Calu3 (cell line): ENCODE results near the gene DGKD. TPM values are rescaled to one million over a fixed set of nuclear protein-coding genes. Genes with fewer than 3 reads are reported as not detected.

Experiments
- BruUV-seq: library from RNA; stranded (reverse); fragments of 400-500 nt; replicated peaks from 2 replicates; lab custom pipeline; 2021; lab: Mats Ljungman, UMichigan
- CTCF ChIA-PET: fragments of 300-600 bp; sonication (Branson Sonifier 250); formaldehyde crosslinking; loops from one replicate; lab custom pipeline; 2022; ENCODE audit warnings: antibody characterized with exemption; lab: Charles Lee
- DNase-seq: peaks from one replicate; pipeline ENCODE4 v3.0.0; 2022
- H3K27ac Mint-ChIP-seq: one replicate; pipeline ENCODE4 v1.8.0; 2022; ENCODE audit warnings: mixed read lengths; ENCODE audit not compliant: unreplicated experiment
- H3K27me3 Mint-ChIP-seq: one replicate; pipeline ENCODE4 v1.8.0; 2022; ENCODE audit warnings: mixed read lengths; ENCODE audit not compliant: unreplicated experiment
- H3K36me3 Mint-ChIP-seq: one replicate; pipeline ENCODE4 v1.8.0; 2022; ENCODE audit warnings: mild to moderate bottlenecking, moderate library complexity, mixed read lengths; ENCODE audit not compliant: insufficient read depth, unreplicated experiment
- H3K4me1 Mint-ChIP-seq: one replicate; pipeline ENCODE4 v1.8.0; 2022; ENCODE audit warnings: mild to moderate bottlenecking, low read depth, mixed read lengths; ENCODE audit not compliant: unreplicated experiment
- H3K4me3 Mint-ChIP-seq: one replicate; pipeline ENCODE4 v1.8.0; 2022; ENCODE audit warnings: mild to moderate bottlenecking, low read depth, moderate library complexity, mixed read lengths; ENCODE audit not compliant: unreplicated experiment
- H3K9me3 Mint-ChIP-seq: one replicate; pipeline ENCODE4 v1.8.0; 2022; ENCODE audit warnings: low read depth, mixed read lengths; ENCODE audit not compliant: unreplicated experiment
- intact Hi-C: fragments of 100-400 bp; cut with micrococcal nuclease; formaldehyde crosslinking; loops from one replicate; pipeline ENCODE4 v1.10.0; 2022; ENCODE audit not compliant: unreplicated experiment
- total RNA-seq: library from RNA; stranded (reverse); gene quantifications from 2 replicates; pipeline ENCODE4 v1.2.3, GENCODE V29; 2022
- TF ChIP-seq, protein P1 (sequence below): fragments of 200-600 bp; IDR thresholded peaks from one replicate; pipeline ENCODE4 v1.8.0; 2022; ENCODE audit warnings: antibody characterized with exemption; ENCODE audit not compliant: unreplicated experiment

Gene DGKD
- total RNA-seq, 1 experiment from 2014 or later: 26.5 TPM

DNA sequence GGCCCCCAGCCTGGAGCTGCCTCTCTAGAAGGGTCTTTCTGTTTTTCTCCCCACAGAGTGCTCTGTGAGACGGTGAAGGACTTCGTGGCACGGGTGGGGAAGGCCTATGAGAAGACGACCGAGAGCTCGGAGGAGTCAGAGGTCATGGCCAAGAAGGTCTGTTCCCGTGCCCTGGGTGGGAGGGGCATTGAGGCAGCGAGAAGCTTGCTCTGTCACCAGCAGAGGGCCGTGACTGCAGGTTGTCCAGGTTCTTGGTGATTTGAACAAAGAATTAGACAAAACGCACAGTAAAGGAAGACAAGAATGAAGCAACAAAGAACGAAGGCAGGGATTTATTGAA, 93.9 kb downstream of the DGKD start:
- DNase-seq: peak; percentile 38
- H3K4me3 Mint-ChIP-seq: no peak overlapping the region
- TF ChIP-seq, protein P1, sequence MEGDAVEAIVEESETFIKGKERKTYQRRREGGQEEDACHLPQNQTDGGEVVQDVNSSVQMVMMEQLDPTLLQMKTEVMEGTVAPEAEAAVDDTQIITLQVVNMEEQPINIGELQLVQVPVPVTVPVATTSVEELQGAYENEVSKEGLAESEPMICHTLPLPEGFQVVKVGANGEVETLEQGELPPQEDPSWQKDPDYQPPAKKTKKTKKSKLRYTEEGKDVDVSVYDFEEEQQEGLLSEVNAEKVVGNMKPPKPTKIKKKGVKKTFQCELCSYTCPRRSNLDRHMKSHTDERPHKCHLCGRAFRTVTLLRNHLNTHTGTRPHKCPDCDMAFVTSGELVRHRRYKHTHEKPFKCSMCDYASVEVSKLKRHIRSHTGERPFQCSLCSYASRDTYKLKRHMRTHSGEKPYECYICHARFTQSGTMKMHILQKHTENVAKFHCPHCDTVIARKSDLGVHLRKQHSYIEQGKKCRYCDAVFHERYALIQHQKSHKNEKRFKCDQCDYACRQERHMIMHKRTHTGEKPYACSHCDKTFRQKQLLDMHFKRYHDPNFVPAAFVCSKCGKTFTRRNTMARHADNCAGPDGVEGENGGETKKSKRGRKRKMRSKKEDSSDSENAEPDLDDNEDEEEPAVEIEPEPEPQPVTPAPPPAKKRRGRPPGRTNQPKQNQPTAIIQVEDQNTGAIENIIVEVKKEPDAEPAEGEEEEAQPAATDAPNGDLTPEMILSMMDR: peak; percentile 38
- no peaks in the 10 kb centered on the region for H3K9me3 Mint-ChIP-seq
- CTCF ChIA-PET: interaction anchor here (0.6 to 1.8 kb wide), 4 partner anchors 38 to 385 kb away, joined by 3 to 8 read pairs (median 4); no protein-coding TSS in a partner anchor
- H3K36me3 Mint-ChIP-seq: peaks cover 4% of the 10 kb centered on the region
- intact Hi-C loops: loop anchor here (10.0 kb wide), 1 partner anchor 387 kb away; no protein-coding TSS in a partner anchor
- peaks cover 13% of the 10 kb centered on the region for H3K4me1 Mint-ChIP-seq
- H3K27ac Mint-ChIP-seq: no peak overlapping the region
- no peaks in the 10 kb centered on the region for H3K27me3 Mint-ChIP-seq
- BruUV-seq: no TSS peak

DNA sequence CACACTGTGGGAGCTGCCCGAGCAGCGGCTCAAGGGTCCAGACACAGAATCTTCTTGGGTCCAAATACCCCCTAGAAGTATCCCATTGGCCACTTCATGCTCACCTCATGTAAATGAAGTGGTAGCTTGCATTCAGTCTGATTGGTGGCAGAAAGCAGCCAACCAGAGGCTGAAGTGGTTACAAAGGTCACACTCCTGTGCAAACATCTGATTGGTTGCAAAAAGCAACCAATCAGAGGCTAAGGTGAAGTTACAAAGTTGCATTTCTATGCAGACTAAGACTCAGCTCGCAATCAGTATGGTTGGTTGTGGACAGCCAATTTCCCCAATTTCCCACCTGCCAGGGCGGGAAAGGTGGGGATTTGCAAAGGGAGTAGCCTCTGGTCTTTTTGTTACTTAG, 94.3 kb downstream of the DGKD start:
- no peaks in the 10 kb centered on the region for H3K9me3 Mint-ChIP-seq
- intact Hi-C loops: loop anchor here (10.0 kb wide), 1 partner anchor 386 kb away; no protein-coding TSS in a partner anchor
- peaks cover 12% of the 10 kb centered on the region for H3K4me1 Mint-ChIP-seq
- no peak overlapping the region for H3K4me3 Mint-ChIP-seq
- DNase-seq: no peak
- H3K27ac Mint-ChIP-seq: no peak overlapping the region
- no peaks in the 10 kb centered on the region for H3K27me3 Mint-ChIP-seq
- BruUV-seq: no TSS peak
- TF ChIP-seq, protein P1: peak; percentile 9
- peaks cover 4% of the 10 kb centered on the region for H3K36me3 Mint-ChIP-seq
- CTCF ChIA-PET: interaction anchor here (0.6 to 1.8 kb wide), 3 partner anchors 39 to 384 kb away, joined by 3 to 8 read pairs (median 3); no protein-coding TSS in a partner anchor

DNA sequence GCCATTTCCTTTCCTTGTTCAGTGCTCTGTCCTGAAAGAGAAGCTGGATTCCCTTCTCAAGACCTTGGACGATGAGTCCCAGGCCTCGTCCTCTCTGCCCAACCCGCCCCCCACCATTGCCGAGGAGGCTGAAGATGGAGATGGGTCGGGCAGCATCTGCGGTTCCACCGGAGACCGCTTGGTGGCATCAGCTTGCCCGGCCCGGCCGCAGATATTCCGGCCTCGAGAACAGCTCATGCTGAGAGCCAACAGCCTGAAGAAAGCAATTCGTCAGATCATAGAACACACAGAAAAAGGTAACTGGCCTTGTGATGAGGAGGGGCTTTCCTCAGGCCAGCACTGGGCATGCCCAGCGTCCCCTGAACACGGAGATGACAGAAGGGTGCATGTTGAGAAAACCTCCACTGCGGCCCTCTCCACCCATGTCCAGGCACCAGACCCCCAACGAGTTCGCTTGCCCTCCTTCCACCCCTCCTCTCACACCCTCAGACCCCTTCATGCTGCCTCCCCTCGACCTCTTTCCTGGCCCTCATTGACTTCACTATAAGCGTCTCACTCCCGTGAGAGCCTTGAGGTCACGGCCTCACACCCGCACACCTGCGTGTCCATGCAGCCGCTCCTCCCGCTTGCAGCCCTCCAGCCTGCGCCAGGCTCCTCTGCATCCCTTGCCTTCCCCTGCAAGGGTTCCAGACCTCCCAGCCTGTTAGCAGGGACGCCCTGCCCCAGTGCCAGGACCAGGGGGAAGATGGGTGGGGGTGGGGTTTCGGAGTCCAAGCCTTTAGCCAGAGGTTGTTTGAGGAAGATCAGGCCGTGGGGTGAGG, 95.0 kb downstream of the DGKD start:
- no peak overlapping the region for H3K27ac Mint-ChIP-seq
- H3K9me3 Mint-ChIP-seq: no peaks in the 10 kb centered on the region
- peaks cover 5% of the 10 kb centered on the region for H3K4me1 Mint-ChIP-seq
- peaks cover 4% of the 10 kb centered on the region for H3K36me3 Mint-ChIP-seq
- no peak for DNase-seq
- TF ChIP-seq, protein P1: no peak
- H3K27me3 Mint-ChIP-seq: no peaks in the 10 kb centered on the region
- CTCF ChIA-PET: interaction anchor here (1.8 kb wide), 1 partner anchor 384 kb away, joined by 8 read pairs; no protein-coding TSS in a partner anchor
- intact Hi-C loops: loop anchor here (10.0 kb wide), 1 partner anchor 386 kb away; no protein-coding TSS in a partner anchor
- BruUV-seq: no TSS peak
- H3K4me3 Mint-ChIP-seq: no peak overlapping the region

DNA sequence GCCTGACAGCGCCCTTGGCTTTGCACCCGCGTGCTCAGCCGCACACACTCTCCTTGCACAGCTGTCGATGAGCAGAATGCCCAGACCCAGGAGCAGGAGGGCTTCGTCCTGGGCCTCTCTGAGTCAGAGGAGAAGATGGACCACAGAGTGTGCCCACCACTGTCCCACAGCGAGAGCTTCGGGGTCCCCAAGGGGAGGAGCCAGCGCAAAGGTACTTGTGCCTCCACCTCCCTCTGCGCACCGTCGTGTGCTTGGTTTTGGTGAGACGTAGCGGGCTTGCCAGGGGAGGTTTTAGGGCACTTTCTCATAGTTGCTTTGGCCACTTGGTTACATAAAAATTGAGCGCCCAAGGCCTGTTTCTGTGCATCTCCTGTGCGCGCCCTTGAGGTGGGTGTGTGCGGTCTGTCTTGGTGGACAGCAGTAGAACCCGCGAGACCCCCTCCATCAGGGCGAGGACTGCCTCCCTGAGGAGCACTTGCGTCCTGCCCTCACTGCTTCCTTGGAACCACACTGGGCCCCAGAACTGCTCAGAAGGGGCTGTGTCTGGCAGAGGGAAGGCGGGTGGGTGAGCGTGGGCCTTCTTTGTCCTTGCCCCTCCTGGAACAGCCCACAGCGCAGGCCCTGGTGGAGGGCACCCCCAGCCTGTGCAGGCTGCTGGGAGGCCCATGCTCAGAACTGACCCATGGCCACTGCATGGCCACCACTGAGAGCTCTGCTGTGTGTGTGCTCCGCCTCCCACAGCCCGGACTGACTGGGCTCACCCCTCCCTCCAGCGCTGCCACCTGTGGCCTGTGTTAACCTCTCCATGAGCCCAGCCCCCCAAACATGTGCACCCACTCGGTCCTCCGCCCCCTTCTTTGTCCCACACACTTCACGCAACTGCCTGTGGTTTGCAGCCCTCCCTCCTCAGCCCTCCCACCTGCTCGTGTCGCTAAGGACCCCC, 95.9 kb downstream of the DGKD start:
- H3K4me1 Mint-ChIP-seq: no peaks in the 10 kb centered on the region
- TF ChIP-seq, protein P1: no peak
- H3K9me3 Mint-ChIP-seq: no peaks in the 10 kb centered on the region
- no peak for DNase-seq
- CTCF ChIA-PET: no interaction called here
- intact Hi-C loops: loop anchor here (10.0 kb wide), 1 partner anchor 385 kb away; no protein-coding TSS in a partner anchor
- peaks cover 4% of the 10 kb centered on the region for H3K36me3 Mint-ChIP-seq
- H3K4me3 Mint-ChIP-seq: no peak overlapping the region
- BruUV-seq: no TSS peak
- no peaks in the 10 kb centered on the region for H3K27me3 Mint-ChIP-seq
- H3K27ac Mint-ChIP-seq: no peak overlapping the region
